Measurements from ENCODE around the gene FGF13.

DNA sequence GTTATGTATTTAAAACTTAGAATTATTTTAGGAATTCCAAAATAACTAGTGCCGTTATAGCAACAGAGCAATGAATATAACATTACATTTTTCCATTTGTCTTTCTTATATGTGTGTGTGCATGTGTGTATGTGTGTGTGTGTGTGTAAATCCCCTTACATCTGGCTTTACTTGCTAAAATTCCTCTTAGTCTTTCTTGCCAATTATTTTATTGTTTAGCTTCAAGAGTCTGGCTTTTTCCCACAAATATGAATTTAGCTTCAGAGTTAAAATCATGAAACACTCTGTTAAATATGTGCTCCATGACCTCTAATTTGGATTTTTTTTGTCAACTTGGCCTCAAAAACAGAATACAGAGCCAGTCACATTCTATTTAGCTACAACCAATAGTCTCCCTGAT is 18.9 kb downstream of the FGF13 start:
- TF ChIP-seq, protein P1, sequence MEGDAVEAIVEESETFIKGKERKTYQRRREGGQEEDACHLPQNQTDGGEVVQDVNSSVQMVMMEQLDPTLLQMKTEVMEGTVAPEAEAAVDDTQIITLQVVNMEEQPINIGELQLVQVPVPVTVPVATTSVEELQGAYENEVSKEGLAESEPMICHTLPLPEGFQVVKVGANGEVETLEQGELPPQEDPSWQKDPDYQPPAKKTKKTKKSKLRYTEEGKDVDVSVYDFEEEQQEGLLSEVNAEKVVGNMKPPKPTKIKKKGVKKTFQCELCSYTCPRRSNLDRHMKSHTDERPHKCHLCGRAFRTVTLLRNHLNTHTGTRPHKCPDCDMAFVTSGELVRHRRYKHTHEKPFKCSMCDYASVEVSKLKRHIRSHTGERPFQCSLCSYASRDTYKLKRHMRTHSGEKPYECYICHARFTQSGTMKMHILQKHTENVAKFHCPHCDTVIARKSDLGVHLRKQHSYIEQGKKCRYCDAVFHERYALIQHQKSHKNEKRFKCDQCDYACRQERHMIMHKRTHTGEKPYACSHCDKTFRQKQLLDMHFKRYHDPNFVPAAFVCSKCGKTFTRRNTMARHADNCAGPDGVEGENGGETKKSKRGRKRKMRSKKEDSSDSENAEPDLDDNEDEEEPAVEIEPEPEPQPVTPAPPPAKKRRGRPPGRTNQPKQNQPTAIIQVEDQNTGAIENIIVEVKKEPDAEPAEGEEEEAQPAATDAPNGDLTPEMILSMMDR (conservative IDR thresholded peaks at IDR 0.05; ENCODE audit: low read length), result no peak
- no peak for TF ChIP-seq EZH2phosphoT487 (IDR thresholded peaks at IDR 0.05; ENCODE audit: borderline replicate concordance, low read depth, low read length)
